ENCODE data around the gene DRGX.

DRGX gene

DNA sequence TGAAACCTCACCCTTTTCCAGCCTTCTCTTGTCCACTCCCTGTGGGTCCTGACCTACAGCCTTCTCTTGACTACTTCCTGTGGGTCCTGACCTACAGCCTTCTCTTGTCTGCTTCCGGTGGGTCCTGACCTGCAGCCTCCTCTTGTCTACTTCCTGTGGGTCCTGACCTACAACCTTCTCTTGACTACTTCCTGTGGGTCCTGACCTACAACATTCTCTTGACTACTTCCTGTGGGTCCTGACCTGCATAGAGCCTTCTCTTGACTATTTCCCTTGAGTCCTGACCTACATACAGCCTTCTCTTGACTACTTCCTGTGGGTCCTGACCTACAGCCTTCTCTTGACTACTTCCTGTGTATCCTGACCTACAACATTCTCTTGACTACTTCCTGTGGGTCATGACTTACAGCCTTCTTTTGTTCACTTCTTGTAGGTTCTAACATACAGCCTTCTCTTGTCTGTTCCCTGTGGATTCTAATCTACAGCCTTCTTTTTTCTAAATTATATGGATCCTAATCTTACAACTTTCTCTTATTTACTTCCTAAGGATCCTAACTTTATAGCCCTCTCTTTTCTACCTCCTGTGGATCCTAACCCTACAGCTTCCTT is 60.4 kb downstream of the DRGX start:
- H2BK15ac ChIP-seq (ENCODE audit: low read depth, poor library complexity, severe bottlenecking): no peak overlapping the region
- no peak overlapping the region for H2BK120ac ChIP-seq (ENCODE audit: low read depth, low read length)

GRCh38 chr10:49334964-49335363 is 60.9 kb downstream of the DRGX start:
- no peaks in the 10 kb centered on the region for H3K4me1 ChIP-seq (ENCODE audit: control insufficient read depth, insufficient read depth, low read depth, low read length)
- H3K27me3 ChIP-seq (ENCODE audit: control insufficient read depth in 1 of 2, insufficient read depth in 1 of 2, low read length in 2 of 2): peaks cover 0 to 56% of the 10 kb centered on the region in 2 experiments
- H2AK5ac ChIP-seq (ENCODE audit: low read length, severe bottlenecking): no peak overlapping the region
- H3K9ac ChIP-seq (ENCODE audit: low read length): no peak overlapping the region
- no peak overlapping the region for H2BK5ac ChIP-seq (ENCODE audit: low read depth, low read length, poor library complexity, severe bottlenecking)
- H4K8ac ChIP-seq (ENCODE audit: low read length): no peak overlapping the region
- H3K9me3 ChIP-seq (ENCODE audit: control insufficient read depth, low read length): no peaks in the 10 kb centered on the region
- H3K14ac ChIP-seq (ENCODE audit: low read length in 2 of 2): no peak overlapping the region
- no peak overlapping the region for H3K23ac ChIP-seq (ENCODE audit: low read length in 2 of 2)
- H2BK15ac ChIP-seq (ENCODE audit: low read depth, poor library complexity, severe bottlenecking): no peak overlapping the region
- H2AFZ ChIP-seq (ENCODE audit: low read depth, low read length): no peak overlapping the region
- H3K4me3 ChIP-seq (ENCODE audit: insufficient read depth in 1 of 2, low read depth in 1 of 2, low read length in 2 of 2): no peak overlapping the region
- DNase-seq: no peak
- H3K36me3 ChIP-seq (ENCODE audit: control insufficient read depth in 1 of 2, insufficient read depth in 2 of 2, low read depth in 1 of 2, low read length in 2 of 2): no peaks in the 10 kb centered on the region
- no peak overlapping the region for H3K18ac ChIP-seq (ENCODE audit: low read depth in 1 of 2, low read length in 2 of 2)
- H3K4me2 ChIP-seq (ENCODE audit: low read length, poor library complexity, severe bottlenecking): no peak overlapping the region
- H2BK120ac ChIP-seq (ENCODE audit: low read depth, low read length): no peak overlapping the region
- no peaks in the 10 kb centered on the region for H3K79me1 ChIP-seq (replicated peaks; ENCODE audit: low read length, poor library complexity, severe bottlenecking)
- H3K27ac ChIP-seq (ENCODE audit: low read length, poor library complexity, severe bottlenecking): no peak overlapping the region
- no peak overlapping the region for H3K4ac ChIP-seq (ENCODE audit: low read depth in 1 of 2, low read length in 2 of 2)
- H4K91ac ChIP-seq (ENCODE audit: low read length): no peak overlapping the region
- H2BK12ac ChIP-seq (ENCODE audit: low read length in 2 of 2): no peak overlapping the region

More for the DNA sequence above, 60.4 kb downstream of the DRGX start:
- Histone ChIP-seq H4K8ac (ENCODE audit: low read length) (no peak overlapping the region), H4K91ac (ENCODE audit: low read length) (no peak overlapping the region), H3K27me3 (ENCODE audit: control insufficient read depth in 1 of 2, insufficient read depth in 1 of 2, low read length in 2 of 2) (peaks cover 0 to 51% of the 10 kb centered on the region in 2 experiments), H2AFZ (ENCODE audit: low read depth, low read length) (no peak overlapping the region), H3K14ac (ENCODE audit: low read length in 2 of 2) (no peak overlapping the region), H3K23ac (ENCODE audit: low read length in 2 of 2) (no peak overlapping the region), H3K4me2 (ENCODE audit: low read length, poor library complexity, severe bottlenecking) (no peak overlapping the region), H3K4me3 (ENCODE audit: insufficient read depth in 1 of 2, low read depth in 1 of 2, low read length in 2 of 2) (no peak overlapping the region), H3K4ac (ENCODE audit: low read depth in 1 of 2, low read length in 2 of 2) (no peak overlapping the region), H3K79me1 (replicated peaks; ENCODE audit: low read length, poor library complexity, severe bottlenecking) (no peaks in the 10 kb centered on the region), H2AK5ac (ENCODE audit: low read length, severe bottlenecking) (no peak overlapping the region), H2BK12ac (ENCODE audit: low read length in 2 of 2) (no peak overlapping the region), H2BK5ac (ENCODE audit: low read depth, low read length, poor library complexity, severe bottlenecking) (no peak overlapping the region), H3K9ac (ENCODE audit: low read length) (no peak overlapping the region), H3K27ac (ENCODE audit: low read length, poor library complexity, severe bottlenecking) (no peak overlapping the region), H3K9me3 (ENCODE audit: control insufficient read depth, low read length) (no peaks in the 10 kb centered on the region), H3K4me1 (ENCODE audit: control insufficient read depth, insufficient read depth, low read depth, low read length) (no peaks in the 10 kb centered on the region), H3K18ac (ENCODE audit: low read depth in 1 of 2, low read length in 2 of 2) (no peak overlapping the region), H3K36me3 (ENCODE audit: control insufficient read depth in 1 of 2, insufficient read depth in 2 of 2, low read depth in 1 of 2, low read length in 2 of 2) (no peaks in the 10 kb centered on the region)
- DNase-seq: no peak
- WGBS: 53% methylated on average over 1 of the region's 1 CpG

- H3K36me3 ChIP-seq (ENCODE audit: control insufficient read depth in 1 of 2, insufficient read depth in 2 of 2, low read depth in 1 of 2, low read length in 2 of 2): no peaks in the 10 kb centered on the region
- no peak overlapping the region for H4K91ac ChIP-seq (ENCODE audit: low read length)
- no peak overlapping the region for H3K4me3 ChIP-seq (ENCODE audit: insufficient read depth in 1 of 2, low read depth in 1 of 2, low read length in 2 of 2)
- no peak overlapping the region for H3K4me2 ChIP-seq (ENCODE audit: low read length, poor library complexity, severe bottlenecking)
- no peak overlapping the region for H3K4ac ChIP-seq (ENCODE audit: low read depth in 1 of 2, low read length in 2 of 2)
- no peak overlapping the region for H3K27ac ChIP-seq (ENCODE audit: low read length, poor library complexity, severe bottlenecking)
- no peak overlapping the region for H2AK5ac ChIP-seq (ENCODE audit: low read length, severe bottlenecking)
- H3K27me3 ChIP-seq (ENCODE audit: control insufficient read depth in 1 of 2, insufficient read depth in 1 of 2, low read length in 2 of 2): peaks cover 0 to 69% of the 10 kb centered on the region in 2 experiments
- H2BK120ac ChIP-seq (ENCODE audit: low read depth, low read length): no peak overlapping the region
- no peaks in the 10 kb centered on the region for H3K79me1 ChIP-seq (replicated peaks; ENCODE audit: low read length, poor library complexity, severe bottlenecking)
- no peak overlapping the region for H2BK5ac ChIP-seq (ENCODE audit: low read depth, low read length, poor library complexity, severe bottlenecking)
- no peak overlapping the region for H2BK12ac ChIP-seq (ENCODE audit: low read length in 2 of 2)
- no peaks in the 10 kb centered on the region for H3K9me3 ChIP-seq (ENCODE audit: control insufficient read depth, low read length)
- no peak overlapping the region for H3K18ac ChIP-seq (ENCODE audit: low read depth in 1 of 2, low read length in 2 of 2)
- H2AFZ ChIP-seq (ENCODE audit: low read depth, low read length): no peak overlapping the region
- H2BK15ac ChIP-seq (ENCODE audit: low read depth, poor library complexity, severe bottlenecking): no peak overlapping the region
- DNase-seq: no peak
- no peaks in the 10 kb centered on the region for H3K4me1 ChIP-seq (ENCODE audit: control insufficient read depth, insufficient read depth, low read depth, low read length)
- no peak overlapping the region for H3K23ac ChIP-seq (ENCODE audit: low read length in 2 of 2)
- no peak overlapping the region for H3K14ac ChIP-seq (ENCODE audit: low read length in 2 of 2)
- H4K8ac ChIP-seq (ENCODE audit: low read length): no peak overlapping the region
- H3K9ac ChIP-seq (ENCODE audit: low read length): no peak overlapping the region
- 83% methylated on average over 6 of the region's 6 CpGs for WGBS
Observed at GRCh38 chr10:49333192-49333591, 62.7 kb downstream of the DRGX start.

DNA sequence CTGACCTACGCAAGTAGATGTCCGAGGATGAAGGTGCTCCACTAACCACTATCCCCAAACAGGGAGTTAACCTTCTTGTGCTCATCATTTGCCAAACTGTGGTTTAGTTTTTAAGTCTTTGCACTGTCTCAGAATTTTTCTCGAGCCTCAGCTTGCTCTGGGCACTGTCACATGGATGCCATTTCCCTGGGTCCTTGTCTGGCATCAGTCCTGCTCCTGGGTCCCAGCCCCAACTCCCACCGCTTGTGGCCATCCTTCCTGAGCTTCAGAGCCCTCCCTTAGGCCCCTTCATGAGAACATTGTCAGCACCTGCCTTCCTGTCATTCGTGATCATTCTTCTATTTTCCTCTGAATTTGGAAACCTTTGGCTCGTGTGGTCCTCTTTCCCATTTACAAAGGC is 63.1 kb downstream of the DRGX start:
- H3K14ac ChIP-seq (ENCODE audit: low read length in 2 of 2): no peak overlapping the region

More for the DNA sequence above, 63.1 kb downstream of the DRGX start:
- WGBS: 74% methylated on average over 6 of the region's 6 CpGs
- Histone ChIP-seq H4K91ac (ENCODE audit: low read length) (no peak overlapping the region), H3K9me3 (ENCODE audit: control insufficient read depth, low read length) (no peaks in the 10 kb centered on the region), H3K4me1 (ENCODE audit: control insufficient read depth, insufficient read depth, low read depth, low read length) (no peaks in the 10 kb centered on the region), H4K8ac (ENCODE audit: low read length) (no peak overlapping the region), H3K23ac (ENCODE audit: low read length in 2 of 2) (no peak overlapping the region), H3K27me3 (ENCODE audit: control insufficient read depth in 1 of 2, insufficient read depth in 1 of 2, low read length in 2 of 2) (peaks cover 0 to 70% of the 10 kb centered on the region in 2 experiments), H3K27ac (ENCODE audit: low read length, poor library complexity, severe bottlenecking) (no peak overlapping the region), H3K4me3 (ENCODE audit: insufficient read depth in 1 of 2, low read depth in 1 of 2, low read length in 2 of 2) (no peak overlapping the region), H2AK5ac (ENCODE audit: low read length, severe bottlenecking) (no peak overlapping the region), H3K4ac (ENCODE audit: low read depth in 1 of 2, low read length in 2 of 2) (no peak overlapping the region), H3K36me3 (ENCODE audit: control insufficient read depth in 1 of 2, insufficient read depth in 2 of 2, low read depth in 1 of 2, low read length in 2 of 2) (no peaks in the 10 kb centered on the region), H3K4me2 (ENCODE audit: low read length, poor library complexity, severe bottlenecking) (no peak overlapping the region), H2BK12ac (ENCODE audit: low read length in 2 of 2) (no peak overlapping the region), H3K79me1 (replicated peaks; ENCODE audit: low read length, poor library complexity, severe bottlenecking) (no peaks in the 10 kb centered on the region), H2BK5ac (ENCODE audit: low read depth, low read length, poor library complexity, severe bottlenecking) (no peak overlapping the region), H3K9ac (ENCODE audit: low read length) (no peak overlapping the region), H2BK15ac (ENCODE audit: low read depth, poor library complexity, severe bottlenecking) (no peak overlapping the region), H2AFZ (ENCODE audit: low read depth, low read length) (no peak overlapping the region), H2BK120ac (ENCODE audit: low read depth, low read length) (no peak overlapping the region), H3K18ac (ENCODE audit: low read depth in 1 of 2, low read length in 2 of 2) (no peak overlapping the region)
- DNase-seq: no peak
